Measurements from ENCODE around the gene THRB.

The THRB gene

DNA sequence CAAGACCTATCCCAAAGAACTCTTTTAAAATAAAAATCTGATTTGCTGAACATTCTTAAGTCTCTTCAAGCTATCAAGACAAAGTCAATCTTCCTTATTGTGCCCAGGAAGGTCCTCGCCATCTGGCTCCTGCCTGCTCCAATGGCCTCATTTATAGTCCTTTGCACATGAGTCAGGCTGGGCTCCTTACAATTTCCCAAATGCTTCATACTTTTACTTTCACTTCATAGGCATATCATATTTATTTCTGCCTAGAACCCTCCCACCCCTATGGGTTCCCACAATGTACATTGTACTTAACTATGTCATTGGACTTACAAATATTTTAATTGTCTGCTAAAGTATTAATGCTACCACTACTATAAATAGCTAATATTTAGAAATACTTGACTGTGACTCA is 9.1 kb downstream of the THRB start:
- DNase-seq: no peak

DNA sequence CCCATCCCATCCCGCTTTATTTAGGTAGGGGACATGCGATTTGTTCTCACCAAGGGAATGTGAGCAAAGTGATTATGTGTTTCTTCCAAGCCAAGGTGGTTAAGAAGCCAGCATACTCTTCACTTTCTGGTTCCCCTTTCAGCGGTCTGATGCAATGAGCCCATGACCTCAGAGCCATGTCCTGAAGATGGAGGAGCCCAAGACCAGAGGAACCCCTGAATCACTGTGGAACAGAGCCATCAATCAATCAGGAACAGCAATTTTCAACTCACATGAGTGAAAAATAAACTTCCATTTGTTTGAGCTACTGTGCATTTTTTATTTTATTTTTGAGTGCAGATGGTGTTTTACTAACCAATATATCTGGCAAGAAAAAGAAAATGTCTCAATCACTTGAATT is 10.8 kb downstream of the THRB start:
- DNase-seq: no peak

DNA sequence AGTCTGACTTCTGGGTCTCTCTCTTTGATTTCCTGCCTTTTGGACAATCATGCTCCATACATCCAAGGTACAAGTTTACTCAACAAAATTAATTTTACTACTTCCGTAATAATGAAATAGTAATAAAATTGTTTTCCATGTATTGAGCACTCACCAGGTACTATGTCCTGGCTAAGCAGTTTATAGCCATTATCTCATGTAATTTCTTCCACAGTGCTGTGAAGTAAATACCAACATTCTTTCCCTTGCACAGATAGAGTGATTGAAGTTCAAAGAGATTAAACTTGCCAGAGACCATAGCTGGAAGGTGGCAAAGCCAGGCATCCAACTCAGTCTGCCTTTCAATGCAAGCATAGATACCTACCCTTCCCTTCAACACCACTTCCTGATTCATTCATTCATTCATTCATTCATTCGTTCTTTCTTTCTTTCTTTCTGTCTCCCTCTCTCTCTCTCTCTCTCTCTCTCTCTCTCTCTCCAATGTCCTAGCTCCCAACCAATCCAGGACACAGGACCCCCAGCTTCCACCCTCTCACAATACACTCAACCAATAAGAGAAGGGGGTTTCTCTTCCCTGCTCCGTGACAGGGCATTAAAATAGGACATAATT is 12.4 kb downstream of the THRB start:
- DNase-seq: no peak

DNA sequence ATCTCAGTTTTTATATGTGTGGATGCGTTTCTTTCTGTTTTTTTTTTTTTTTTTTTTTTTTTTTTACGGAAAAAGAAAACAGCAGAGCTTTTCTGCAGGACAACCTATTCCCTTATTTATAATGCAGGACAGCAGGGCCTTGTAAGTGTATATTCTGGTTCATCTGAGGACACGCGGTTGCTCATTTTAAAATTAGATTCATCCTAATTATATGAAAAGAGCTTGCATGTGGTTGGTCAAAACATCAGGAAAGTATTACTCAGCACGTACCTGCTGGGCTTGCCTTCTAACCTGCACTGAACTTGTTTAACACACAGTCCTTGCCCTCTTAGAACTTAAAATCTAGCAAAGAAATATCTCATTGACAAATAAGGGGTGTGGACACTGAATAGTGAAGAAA is 13.5 kb downstream of the THRB start:
- no peak for DNase-seq

GRCh38 chr3:24480497-24480896 is 14.2 kb downstream of the THRB start:
- DNase-seq: no peak

- no peak for DNase-seq
Measured at GRCh38 chr3:24479816-24480215, 14.8 kb downstream of the THRB start.

DNA sequence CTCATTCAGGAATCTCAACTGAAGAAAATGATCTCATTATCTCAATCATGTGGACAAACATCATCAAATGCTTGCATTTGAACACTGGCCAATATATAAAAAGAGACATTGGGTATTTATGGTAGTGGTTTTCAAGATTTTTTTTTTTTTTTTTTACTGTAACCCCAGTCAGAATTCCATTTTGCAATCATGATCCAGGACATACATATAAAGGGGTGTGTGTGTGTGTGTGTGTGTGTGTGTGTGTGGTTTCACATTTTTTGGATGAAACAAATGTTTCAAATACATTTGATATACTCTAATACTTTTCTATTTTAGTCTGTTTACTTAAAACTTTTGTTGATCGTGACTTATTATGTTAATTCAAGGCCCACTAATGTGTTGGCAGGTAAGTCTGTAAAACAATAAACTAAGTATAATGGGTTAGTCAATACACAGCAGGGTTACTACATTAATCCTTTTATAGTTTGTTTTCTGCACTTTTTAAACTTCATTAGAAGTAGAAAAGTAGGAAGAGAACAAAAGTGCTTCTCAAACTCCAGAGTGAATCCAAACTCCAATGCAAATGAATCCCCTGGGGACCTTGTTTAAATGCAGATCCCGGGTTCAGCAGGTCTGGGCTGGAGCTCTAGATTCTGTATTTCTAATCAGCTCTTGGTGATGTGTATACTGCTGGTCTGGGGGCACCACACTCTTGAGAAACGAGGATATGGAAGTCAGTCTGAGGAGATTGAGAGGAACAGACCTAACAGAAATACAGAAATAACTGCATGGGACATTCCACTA is 17.6 kb downstream of the THRB start:
- no peak for DNase-seq

GRCh38 chr3:24475925-24476324 is 18.7 kb downstream of the THRB start:
- no peak for DNase-seq

DNA sequence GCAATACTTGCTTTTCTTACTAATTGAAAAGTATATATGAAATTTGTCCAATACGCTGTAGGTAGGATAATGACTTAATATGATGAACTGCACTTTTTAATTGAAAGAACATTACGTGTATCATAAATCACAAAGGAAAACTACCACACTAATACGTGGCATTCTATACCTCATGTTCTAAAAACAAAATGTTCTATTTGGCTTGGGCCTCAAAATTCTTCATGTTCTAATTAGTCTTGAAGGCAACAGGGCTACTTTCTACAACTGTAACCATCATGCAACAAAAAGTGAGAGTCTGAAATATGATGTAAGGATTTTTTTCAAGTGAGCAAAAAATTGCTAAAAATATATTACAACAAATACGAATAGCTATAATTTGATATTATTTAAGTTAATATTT is 19.8 kb downstream of the THRB start:
- DNase-seq: no peak

DNA sequence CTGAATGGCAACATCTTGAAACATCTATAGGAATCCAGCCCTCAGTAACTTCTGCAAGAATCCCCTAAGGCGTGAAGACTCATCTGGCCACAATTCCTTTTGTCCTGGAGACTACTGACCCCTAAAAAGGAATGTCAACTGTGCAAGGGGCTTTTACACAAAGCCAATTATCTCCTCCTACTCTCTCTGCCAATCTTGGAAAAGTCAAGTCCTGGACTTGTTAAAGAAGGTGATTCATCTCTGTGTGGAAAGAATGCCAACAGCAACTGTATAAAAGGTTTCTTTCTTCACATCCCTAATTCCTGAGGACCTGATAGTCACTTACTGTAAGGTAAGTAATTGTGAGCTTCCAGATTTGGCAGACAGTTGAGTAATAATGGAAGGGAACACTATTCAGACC is 22.3 kb downstream of the THRB start:
- DNase-seq: no peak

DNA sequence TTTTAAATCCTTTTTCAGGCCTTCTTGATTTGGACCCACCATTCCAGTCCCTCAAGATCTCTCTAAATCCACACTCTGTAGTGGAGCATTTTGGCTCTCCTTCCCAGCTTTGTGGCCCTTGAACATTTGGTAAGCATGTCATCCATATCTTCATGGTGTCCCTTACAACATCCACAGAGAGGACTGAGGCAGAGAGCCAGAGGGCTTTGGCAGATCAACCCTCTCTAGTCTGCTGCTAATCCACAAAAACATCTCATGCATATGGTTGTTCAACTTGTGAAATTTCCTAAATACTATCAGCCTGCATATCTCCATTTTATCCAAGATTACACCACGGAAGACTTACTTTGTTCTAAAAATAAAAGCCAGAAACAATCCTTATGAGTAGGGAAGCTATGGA is 23.2 kb downstream of the THRB start:
- no peak for DNase-seq

DNA sequence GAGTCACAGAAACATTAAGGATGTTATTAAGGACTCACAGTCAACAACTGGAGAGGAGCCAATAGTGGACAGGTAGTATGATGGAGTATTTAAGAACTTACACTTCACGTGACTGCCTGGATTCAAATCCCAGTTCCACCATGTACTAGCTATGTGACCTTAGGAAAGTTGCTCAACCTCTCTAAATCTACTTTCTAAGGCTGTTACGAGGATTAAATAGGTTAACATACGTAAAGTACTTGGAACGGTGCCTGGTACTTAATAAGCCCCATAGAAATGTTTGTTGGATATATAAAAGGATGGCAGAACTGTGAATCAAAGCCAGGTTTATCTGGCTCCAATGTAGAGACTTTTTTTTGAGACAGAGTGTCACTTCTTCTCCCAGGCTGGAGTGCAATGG is 24.4 kb downstream of the THRB start:
- DNase-seq: no peak

DNA sequence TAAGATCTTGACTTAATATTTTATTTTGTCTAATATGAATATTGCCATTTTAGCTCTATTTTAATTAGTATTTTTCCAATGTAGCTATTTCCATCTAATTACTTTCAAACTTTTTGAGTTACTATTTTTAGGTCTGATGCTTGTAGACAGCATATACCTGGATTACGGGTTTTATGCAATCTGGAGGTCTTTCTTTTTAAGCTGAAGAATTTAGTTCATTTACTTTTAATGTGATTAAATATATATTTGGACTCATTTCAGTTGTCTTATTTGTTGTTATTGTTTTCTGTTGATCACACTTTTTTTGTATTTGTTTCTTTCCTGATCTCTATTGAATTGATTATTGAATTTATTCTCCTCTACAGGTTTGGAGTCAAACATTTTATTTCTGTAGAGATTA is 30.3 kb downstream of the THRB start:
- DNase-seq: no peak

GRCh38 chr3:24462737-24463136 is 31.9 kb downstream of the THRB start:
- DNase-seq: no peak

DNA sequence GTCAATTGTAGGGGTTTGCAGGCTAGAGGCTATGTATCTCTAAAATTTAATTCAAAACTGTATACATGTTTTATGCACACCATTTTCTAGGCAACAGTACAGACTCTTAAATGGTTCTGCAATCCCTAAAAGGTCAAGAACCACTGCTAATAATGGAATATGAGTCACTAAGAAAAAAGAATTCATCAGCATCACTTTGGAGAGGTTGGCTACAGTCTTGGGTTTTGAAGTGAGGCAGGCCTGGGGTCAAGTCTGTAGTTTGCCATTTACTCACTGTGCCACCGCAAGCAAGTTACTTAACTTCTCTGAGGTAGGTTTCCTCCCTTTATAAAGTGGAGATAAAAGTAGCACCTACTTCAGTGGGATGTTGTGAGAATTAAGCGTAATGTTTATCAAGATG is 33.7 kb downstream of the THRB start:
- no peak for DNase-seq

- DNase-seq: no peak
Measured at GRCh38 chr3:24457719-24458118, 36.9 kb downstream of the THRB start.

GRCh38 chr3:24454856-24455255 is 39.8 kb downstream of the THRB start:
- DNase-seq: no peak

DNA sequence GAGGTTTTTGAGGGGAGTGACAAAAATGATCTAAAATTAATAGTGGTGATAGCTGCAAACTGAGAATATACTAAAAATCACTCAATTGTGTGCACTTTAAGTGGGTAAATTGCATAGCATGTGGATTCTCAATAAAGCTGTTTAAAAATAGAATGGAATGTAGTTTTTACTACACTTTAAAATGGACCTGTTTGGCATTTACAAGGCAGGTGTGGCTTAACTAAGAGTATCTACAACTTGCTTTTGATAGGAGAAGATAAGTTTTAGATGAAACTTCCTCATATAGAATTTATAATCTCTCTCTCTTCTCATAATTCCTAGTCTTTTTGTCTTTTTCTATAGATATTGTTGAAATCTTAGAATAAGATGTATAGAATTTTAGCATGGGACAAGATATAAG is 40.3 kb downstream of the THRB start:
- no peak for DNase-seq

GRCh38 chr3:24451461-24452099 is 43.1 kb downstream of the THRB start:
- no peak for DNase-seq

DNA sequence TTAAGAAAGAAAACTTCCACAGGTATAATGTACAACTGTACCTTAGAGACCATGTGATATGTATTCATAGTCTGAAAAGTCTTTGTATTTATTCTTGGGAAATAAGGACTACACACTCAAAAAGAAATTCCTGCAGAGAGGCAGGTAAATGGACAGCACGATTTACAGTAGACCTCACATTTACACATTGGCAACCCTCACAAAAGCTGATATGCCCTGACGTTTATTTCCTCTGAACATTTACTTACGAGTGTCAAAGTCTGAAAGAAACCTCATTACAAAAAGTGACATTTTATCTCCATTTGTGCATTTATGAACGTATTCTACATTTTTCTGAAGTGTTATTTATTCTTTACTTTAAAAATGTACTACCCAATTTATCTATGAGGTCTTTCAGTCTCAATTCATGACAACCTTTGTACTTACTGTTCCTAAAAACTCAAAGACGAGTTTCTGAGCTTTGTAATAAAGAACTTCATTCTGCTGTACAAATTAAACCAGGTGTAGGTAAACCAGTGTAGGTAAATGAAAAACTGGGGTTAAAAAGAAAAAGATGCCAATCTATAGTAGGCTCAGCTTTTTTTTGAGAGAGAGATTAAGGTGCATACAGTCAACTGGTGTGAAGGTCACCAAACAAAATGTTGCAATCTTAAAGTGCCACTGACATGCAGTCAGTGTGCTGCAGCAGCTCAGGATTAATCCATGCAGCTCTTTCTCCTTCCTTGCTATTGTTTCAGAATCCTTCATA is 44.3 kb downstream of the THRB start:
- no peak for DNase-seq

DNA sequence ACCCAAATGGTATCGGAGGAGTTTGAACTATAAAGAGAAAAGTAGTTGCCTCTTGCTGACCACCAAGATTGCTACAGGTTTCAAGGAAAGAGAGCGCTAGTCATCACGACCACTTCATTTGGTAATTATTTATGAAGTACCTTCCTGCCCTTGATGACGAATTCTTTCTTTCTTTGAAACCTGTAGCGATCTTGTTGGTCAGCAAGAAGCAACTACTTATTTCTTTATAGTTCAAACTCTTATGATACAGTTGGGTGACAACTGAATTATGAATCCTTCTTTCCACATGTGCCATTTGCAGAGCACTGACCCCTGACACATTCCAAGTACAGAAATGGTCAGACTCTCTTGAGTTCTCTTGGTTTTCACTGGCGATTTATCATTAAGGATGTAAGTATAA is 46.8 kb downstream of the THRB start:
- no peak for DNase-seq

DNA sequence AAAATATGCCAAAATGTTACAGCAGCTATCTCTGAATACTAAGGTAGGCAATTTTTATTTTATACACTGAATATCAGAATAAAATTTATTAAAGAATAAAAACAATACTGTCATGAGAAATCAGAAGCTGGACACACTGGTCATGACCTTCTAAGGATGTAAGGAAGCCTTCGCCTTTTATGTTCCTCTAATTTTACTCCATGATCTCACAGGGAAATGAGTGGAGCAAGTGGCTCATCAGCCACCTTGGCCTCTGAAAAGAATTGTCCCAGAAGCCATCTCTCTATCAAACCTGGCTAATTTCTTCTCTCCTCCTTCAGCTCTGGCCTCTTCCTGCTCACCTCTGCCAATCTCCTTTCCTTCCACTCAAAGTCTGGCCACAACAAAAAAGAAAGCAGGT is 48.6 kb downstream of the THRB start:
- no peak for DNase-seq

- no peak for DNase-seq
Measured at GRCh38 chr3:24443476-24443875, 51.2 kb downstream of the THRB start.
